HepG2 (cell line): Measurements from ENCODE around the gene HLF. TPM values are rescaled to one million over a fixed set of nuclear protein-coding genes. Genes with fewer than 3 reads are reported as not detected.

Experiments used
- GATAD1 ChIP-seq: IDR thresholded peaks from 2 replicates; pipeline ENCODE4 v1.6.1; 2016; ENCODE audit warnings: missing genetic modification reagents, missing compliant biosample characterization
- HNRNPUL1 ChIP-seq: fragments of 200-400 bp; formaldehyde crosslinking; IDR thresholded peaks from 2 replicates; pipeline ENCODE4 v1.6.1; 2017; ENCODE audit warnings: low read depth, mild to moderate bottlenecking, low read length, moderate library complexity
- NCOA2 ChIP-seq: sonication (generic); formaldehyde crosslinking; IDR thresholded peaks from 2 replicates; pipeline ENCODE4 v1.8.0; 2022; ENCODE audit warnings: inconsistent platforms
- PRDM10 ChIP-seq: sonication (generic); formaldehyde crosslinking; IDR thresholded peaks from 2 replicates; pipeline ENCODE4 v1.4.0; 2020; ENCODE audit warnings: low read depth, missing genetic modification reagents
- SOX13 ChIP-seq, 3 experiments: fragments of 450-650 bp in 1 of 3; sonication (generic) in 1 of 3; formaldehyde crosslinking in 1 of 3; IDR thresholded peaks in 2 of 3; conservative IDR thresholded peaks in 1 of 3; 2 replicates each; pipeline versions ENCODE4 v1.5.0 to v1.6.1; 2016 to 2020; ENCODE audit warnings: antibody characterized with exemption in 1 of 3, mild to moderate bottlenecking in 1 of 3, missing compliant biosample characterization in 1 of 3, missing genetic modification reagents in 1 of 3, moderate library complexity in 1 of 3
- SPEN ChIP-seq: sonication (generic); formaldehyde crosslinking; IDR thresholded peaks from 2 replicates; pipeline ENCODE4 v1.5.1; 2020; ENCODE audit warnings: low read depth, mild to moderate bottlenecking, missing genetic modification reagents
- ZFP36L1 ChIP-seq: sonication (generic); formaldehyde crosslinking; IDR thresholded peaks from 2 replicates; pipeline ENCODE4 v1.8.0; 2022; ENCODE audit warnings: mild to moderate bottlenecking, missing genetic modification reagents, moderate library complexity
- ZNF12 ChIP-seq: sonication (generic); formaldehyde crosslinking; IDR thresholded peaks from 2 replicates; pipeline ENCODE4 v1.5.0; 2020; ENCODE audit warnings: missing genetic modification reagents
- ZNF142 ChIP-seq: sonication (generic); formaldehyde crosslinking; IDR thresholded peaks from 2 replicates; pipeline ENCODE4 v1.4.0; 2020; ENCODE audit warnings: missing genetic modification reagents
- ZNF160 ChIP-seq: sonication (generic); formaldehyde crosslinking; IDR thresholded peaks from 2 replicates; pipeline ENCODE4 v1.8.0; 2022; ENCODE audit warnings: mild to moderate bottlenecking, inconsistent platforms, missing genetic modification reagents
- ZNF607 ChIP-seq: sonication (generic); formaldehyde crosslinking; IDR thresholded peaks from 2 replicates; pipeline ENCODE4 v1.5.1; 2020; ENCODE audit warnings: missing genetic modification reagents, mild to moderate bottlenecking, borderline replicate concordance
- polyA plus RNA-seq, 8 experiments: library from polyadenylated mRNA; depleted of rRNA in 3 of 8; stranded (reverse) in 7 of 8; unstranded in 1 of 8; fragments of >200 nt; fragmentation: Illumina TruSeq in 4 of 8; extraction: Trizol in 4 of 8; gene quantifications; 2 replicates each; pipeline versions ENCODE4 v1.2.1 to v1.2.3, GENCODE V29; 2011 to 2016; ENCODE audit warnings: low read depth in 4 of 8, missing spikeins in 1 of 8, mixed read lengths in 1 of 8; ENCODE audit not compliant: insufficient read depth in 1 of 8
- total RNA-seq, 5 experiments: library from RNA; depleted of rRNA; stranded (reverse); fragments of >200 nt; fragmentation: Illumina TruSeq; extraction: Trizol; gene quantifications; 2 replicates each; pipeline ENCODE4 v1.2.3, GENCODE V29; 2016; ENCODE audit warnings: low read depth in 1 of 5
- TF ChIP-seq, protein P1 (sequence below): sonication (generic); formaldehyde crosslinking; IDR thresholded peaks from 2 replicates; pipeline ENCODE4 v1.4.0; 2020; ENCODE audit warnings: missing genetic modification reagents, mild to moderate bottlenecking, borderline replicate concordance

The HLF gene
- total and polyA plus RNA-seq, 2 of the 13 experiments (the other 11 are each of a cell fraction or from before 2014, with no cell fraction given), result 202 to 346 TPM

- peak; percentile 30; the same call in 1 of the 2 replicates for TF ChIP-seq ZFP36L1 (CRISPR knock-in tag)
- peak; percentile 30; the same call in 1 of the 2 replicates for TF ChIP-seq NCOA2 (CRISPR knock-in tag)
- TF ChIP-seq GATAD1, result no peak
- TF ChIP-seq SOX13 (IDR thresholded peaks at IDR 0.05), result no peak
- no peak for TF ChIP-seq SOX13 (CRISPR knock-in tag; conservative IDR thresholded peaks at IDR 0.05 in 1 of 2, IDR thresholded peaks at IDR 0.05 in 1 of 2)
- TF ChIP-seq ZNF12 (CRISPR knock-in tag), result no peak
- TF ChIP-seq, protein P1, sequence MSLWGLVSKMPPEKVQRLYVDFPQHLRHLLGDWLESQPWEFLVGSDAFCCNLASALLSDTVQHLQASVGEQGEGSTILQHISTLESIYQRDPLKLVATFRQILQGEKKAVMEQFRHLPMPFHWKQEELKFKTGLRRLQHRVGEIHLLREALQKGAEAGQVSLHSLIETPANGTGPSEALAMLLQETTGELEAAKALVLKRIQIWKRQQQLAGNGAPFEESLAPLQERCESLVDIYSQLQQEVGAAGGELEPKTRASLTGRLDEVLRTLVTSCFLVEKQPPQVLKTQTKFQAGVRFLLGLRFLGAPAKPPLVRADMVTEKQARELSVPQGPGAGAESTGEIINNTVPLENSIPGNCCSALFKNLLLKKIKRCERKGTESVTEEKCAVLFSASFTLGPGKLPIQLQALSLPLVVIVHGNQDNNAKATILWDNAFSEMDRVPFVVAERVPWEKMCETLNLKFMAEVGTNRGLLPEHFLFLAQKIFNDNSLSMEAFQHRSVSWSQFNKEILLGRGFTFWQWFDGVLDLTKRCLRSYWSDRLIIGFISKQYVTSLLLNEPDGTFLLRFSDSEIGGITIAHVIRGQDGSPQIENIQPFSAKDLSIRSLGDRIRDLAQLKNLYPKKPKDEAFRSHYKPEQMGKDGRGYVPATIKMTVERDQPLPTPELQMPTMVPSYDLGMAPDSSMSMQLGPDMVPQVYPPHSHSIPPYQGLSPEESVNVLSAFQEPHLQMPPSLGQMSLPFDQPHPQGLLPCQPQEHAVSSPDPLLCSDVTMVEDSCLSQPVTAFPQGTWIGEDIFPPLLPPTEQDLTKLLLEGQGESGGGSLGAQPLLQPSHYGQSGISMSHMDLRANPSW (CRISPR knock-in tag), result no peak; the same call in 1 of the 2 replicates
- peak; percentile 58; the same call in 1 of the 2 replicates for TF ChIP-seq ZNF607 (CRISPR knock-in tag)
- no peak for TF ChIP-seq PRDM10 (CRISPR knock-in tag)
- TF ChIP-seq ZNF142 (CRISPR knock-in tag), result no peak
- peak; percentile 60; the same call in 1 of the 2 replicates for TF ChIP-seq SPEN (CRISPR knock-in tag)
- TF ChIP-seq HNRNPUL1, result no peak
- TF ChIP-seq ZNF160 (CRISPR knock-in tag), result no peak
Measured at GRCh38 chr17:55274355-55275255, 9.8 kb downstream of the HLF start (continued).
